SK-N-SH treated with all-trans-retinoic acid at 6 μM for 48 hours (cell line): Measurements from ENCODE around the gene CBFB.

Experiments used
- ARNTL ChIP-seq: fragments of 450-650 bp; formaldehyde crosslinking; IDR thresholded peaks from 2 replicates; pipeline ENCODE4 v1.5.0; 2020; ENCODE audit warnings: low read depth, mild to moderate bottlenecking, moderate library complexity, borderline replicate concordance
- CREB5 ChIP-seq: fragments of 250-450 bp; sonication (Bioruptor Pico); IDR thresholded peaks from 2 replicates; pipeline ENCODE4 v1.5.1; 2020; ENCODE audit warnings: low read depth, mild to moderate bottlenecking, moderate library complexity
- CSDC2 ChIP-seq: fragments of 250-450 bp; sonication (Bioruptor Pico); IDR thresholded peaks from 2 replicates; pipeline ENCODE4 v1.5.0; 2020; ENCODE audit warnings: mild to moderate bottlenecking, moderate library complexity
- CSRNP3 ChIP-seq: fragments of 250-450 bp; sonication (Bioruptor Pico); IDR thresholded peaks from 2 replicates; pipeline ENCODE4 v1.5.1; 2021; ENCODE audit warnings: mild to moderate bottlenecking, moderate library complexity
- ISL1 ChIP-seq: fragments of 250-450 bp; sonication (Bioruptor Pico); IDR thresholded peaks from 2 replicates; pipeline ENCODE4 v2.1.2; 2022; ENCODE audit warnings: mild to moderate bottlenecking, moderate library complexity
- RARB ChIP-seq: fragments of 250-450 bp; sonication (Bioruptor Pico); IDR thresholded peaks from 2 replicates; pipeline ENCODE4 v1.8.0; 2021; ENCODE audit warnings: mild to moderate bottlenecking, moderate library complexity
- SNAI2 ChIP-seq: fragments of 250-450 bp; sonication (Bioruptor Pico); IDR thresholded peaks from 2 replicates; pipeline ENCODE4 v1.5.0; 2020; ENCODE audit warnings: mild to moderate bottlenecking, moderate library complexity
- ZNF70 ChIP-seq: fragments of 450-650 bp; formaldehyde crosslinking; IDR thresholded peaks from 2 replicates; pipeline ENCODE4 v1.5.0; 2020; ENCODE audit warnings: mild to moderate bottlenecking, moderate library complexity

GRCh38 chr16:67011274-67011673, 17.7 kb upstream of the CBFB start:
- no peak for TF ChIP-seq CREB5
- TF ChIP-seq ARNTL (CRISPR knock-in tag) = no peak
- TF ChIP-seq CSDC2 = no peak
- TF ChIP-seq CSRNP3 = no peak
- TF ChIP-seq RARB (CRISPR knock-in tag) = no peak
- TF ChIP-seq SNAI2 (CRISPR knock-in tag) = no peak
- no peak for TF ChIP-seq ISL1
- no peak for TF ChIP-seq ZNF70 (CRISPR knock-in tag)
